ENCODE results near the gene SMIM28. TPM values are rescaled to one million over a fixed set of nuclear protein-coding genes. Genes with fewer than 3 reads are reported as not detected.

The SMIM28 gene
- total and polyA plus RNA-seq, 5 experiments from 2014 or later: not detected

- H3K9me3 Mint-ChIP-seq: no peaks in the 10 kb centered on the region
- DNase-seq (no peak), ATAC-seq (no peak)
- H3K27me3 Mint-ChIP-seq: peaks cover 1 to 8% (median 5%) of the 10 kb centered on the region in 5 donors
- no peak overlapping the region for H3K4me3 Mint-ChIP-seq
- no peaks in the 10 kb centered on the region for H3K36me3 Mint-ChIP-seq
- POLR2A ChIA-PET: no interaction called here
- H3K27ac Mint-ChIP-seq: no peak overlapping the region
- H3K4me1 Mint-ChIP-seq: peaks cover 0 to 14% (median 6%) of the 10 kb centered on the region in 4 donors
Observed at GRCh38 chr6:138427701-138428100, 50.0 kb downstream of the SMIM28 start.

- ATAC-seq: peak; percentile 36 to 47
- POLR2A ChIA-PET: no interaction called here
- Mint-ChIP-seq H3K4me1 (peaks cover 0 to 6% (median under 1%) of the 10 kb centered on the region in 4 donors), H3K27me3 (peaks cover 1 to 8% (median 5%) of the 10 kb centered on the region in 5 donors), H3K27ac (no peak overlapping the region), H3K36me3 (no peaks in the 10 kb centered on the region), H3K9me3 (no peaks in the 10 kb centered on the region), H3K4me3 (no peak overlapping the region)
- peak in 4 of 10 donors; percentile 27 to 56 (median 44) for DNase-seq
Observed at GRCh38 chr6:138428944-138429598, 51.4 kb downstream of the SMIM28 start.

- H3K27me3 Mint-ChIP-seq: peaks cover 1 to 8% (median 5%) of the 10 kb centered on the region in 5 donors
- POLR2A ChIA-PET: no interaction called here
Observed at GRCh38 chr6:138429761-138430160, 52.1 kb downstream of the SMIM28 start.

GRCh38 chr6:138430361-138431145 is 52.8 kb downstream of the SMIM28 start:
- ATAC-seq: no peak
- POLR2A ChIA-PET: no interaction called here

More at GRCh38 chr6:138429761-138430160, 52.1 kb downstream of the SMIM28 start:
- H3K4me3 Mint-ChIP-seq: no peak overlapping the region
- H3K9me3 Mint-ChIP-seq: no peaks in the 10 kb centered on the region
- H3K27ac Mint-ChIP-seq: no peak overlapping the region
- no peaks in the 10 kb centered on the region for H3K36me3 Mint-ChIP-seq
- ATAC-seq (no peak), DNase-seq (no peak)
- H3K4me1 Mint-ChIP-seq: peaks cover 0 to 10% (median under 1%) of the 10 kb centered on the region in 4 donors

GRCh38 chr6:138431256-138432062 is 53.8 kb downstream of the SMIM28 start:
- peaks cover 1 to 8% (median 4%) of the 10 kb centered on the region in 5 donors for H3K27me3 Mint-ChIP-seq
- no peak overlapping the region for H3K4me3 Mint-ChIP-seq
- peak overlapping the region in 2 of 10 donors; percentile 40 to 50 for H3K27ac Mint-ChIP-seq
- H3K4me1 Mint-ChIP-seq: peaks cover 0 to 10% (median under 1%) of the 10 kb centered on the region in 4 donors
- DNase-seq (no peak), ATAC-seq (no peak)
- H3K9me3 Mint-ChIP-seq: no peaks in the 10 kb centered on the region
- POLR2A ChIA-PET: no interaction called here
- H3K36me3 Mint-ChIP-seq: no peaks in the 10 kb centered on the region

More at GRCh38 chr6:138430361-138431145, 52.8 kb downstream of the SMIM28 start:
- no peaks in the 10 kb centered on the region for H3K36me3 Mint-ChIP-seq
- no peaks in the 10 kb centered on the region for H3K9me3 Mint-ChIP-seq
- H3K27me3 Mint-ChIP-seq: peaks cover 1 to 8% (median 5%) of the 10 kb centered on the region in 5 donors
- no peak for DNase-seq
- no peak overlapping the region for H3K27ac Mint-ChIP-seq
- peaks cover 0 to 10% (median under 1%) of the 10 kb centered on the region in 4 donors for H3K4me1 Mint-ChIP-seq
- no peak overlapping the region for H3K4me3 Mint-ChIP-seq

- Mint-ChIP-seq H3K9me3 (no peaks in the 10 kb centered on the region), H3K36me3 (no peaks in the 10 kb centered on the region), H3K27ac (peak overlapping the region in 1 of 10 donors; percentile 40), H3K27me3 (peaks cover 1 to 8% (median 3%) of the 10 kb centered on the region in 5 donors), H3K4me3 (no peak overlapping the region), H3K4me1 (peaks cover 0 to 10% (median under 1%) of the 10 kb centered on the region in 4 donors)
- DNase-seq: no peak
- POLR2A ChIA-PET: no interaction called here
- ATAC-seq: no peak
Observed at GRCh38 chr6:138432063-138432356, 54.3 kb downstream of the SMIM28 start.

Other genes with a start within 250 kb of the SMIM28 start
- not detected for gene ARFGEF3, start 216.0 kb upstream of the SMIM28 start, total RNA-seq
- gene ARFGEF3, start 216.0 kb upstream of the SMIM28 start, polyA plus RNA-seq: not detected
- not detected for gene PBOV1, start 159.4 kb upstream of the SMIM28 start, total RNA-seq
- not detected for gene PBOV1, start 159.4 kb upstream of the SMIM28 start, polyA plus RNA-seq
- gene HEBP2, start 26.3 kb downstream of the SMIM28 start, total RNA-seq: 10 to 100 TPM; 49.3 to 50.2 TPM
- gene HEBP2, start 26.3 kb downstream of the SMIM28 start, polyA plus RNA-seq: 10 to 100 TPM; 26.2 to 30.9 (median 30.5) TPM
- under 1 TPM; 0.05 to 0.08 TPM for gene NHSL1, start 121.6 kb downstream of the SMIM28 start, total RNA-seq
- not detected for gene NHSL1, start 121.6 kb downstream of the SMIM28 start, polyA plus RNA-seq

Data from naive thymus-derived CD8-positive, alpha-beta T cell (primary cell).